Suprapubic skin (tissue), 4 donors: ENCODE results near the gene PNMA1.

Experiments used
- POLR2A ChIP-seq, 2 donors: fragments of 450-650 bp; IDR thresholded peaks; one replicate each; pipeline ENCODE4 v1.6.1; 2017; ENCODE audit warnings: antibody characterized with exemption in 2 of 2, mild to moderate bottlenecking in 2 of 2, moderate library complexity in 2 of 2
- POLR2AphosphoS5 ChIP-seq, 3 donors: sonication (generic); formaldehyde crosslinking; IDR thresholded peaks; one replicate each; pipeline ENCODE4 v1.6.1; 2017; ENCODE audit warnings: antibody characterized with exemption in 3 of 3
- TF ChIP-seq, protein P1 (sequence below), 2 donors: fragments of 200-600 bp in 1 of 2; fragments of 450-650 bp in 1 of 2; sonication (generic) in 1 of 2; IDR thresholded peaks; one replicate each; pipeline ENCODE4 v1.5.1; 2016 to 2019; ENCODE audit warnings: antibody characterized with exemption in 2 of 2, mild to moderate bottlenecking in 1 of 2, moderate library complexity in 1 of 2

DNA sequence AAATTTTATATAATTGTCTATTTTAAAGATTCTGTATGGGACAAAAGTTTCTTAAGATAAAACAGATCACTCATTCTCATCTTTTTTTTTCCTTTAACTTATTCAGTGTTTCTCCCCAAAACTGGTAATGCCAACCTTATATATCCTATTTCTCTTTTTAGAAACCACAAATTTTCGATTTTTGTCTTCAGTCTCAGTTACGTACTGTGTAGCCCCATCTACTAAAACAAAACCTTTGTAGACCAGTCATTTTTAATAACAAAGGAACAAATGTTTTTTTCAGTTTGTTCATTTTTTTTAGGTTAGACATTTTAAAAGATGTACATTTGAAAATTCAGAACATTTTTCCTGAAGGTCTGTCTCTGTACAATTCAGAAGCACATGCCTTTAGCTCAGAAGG, 18.2 kb downstream of the PNMA1 start:
- TF ChIP-seq, protein P1, sequence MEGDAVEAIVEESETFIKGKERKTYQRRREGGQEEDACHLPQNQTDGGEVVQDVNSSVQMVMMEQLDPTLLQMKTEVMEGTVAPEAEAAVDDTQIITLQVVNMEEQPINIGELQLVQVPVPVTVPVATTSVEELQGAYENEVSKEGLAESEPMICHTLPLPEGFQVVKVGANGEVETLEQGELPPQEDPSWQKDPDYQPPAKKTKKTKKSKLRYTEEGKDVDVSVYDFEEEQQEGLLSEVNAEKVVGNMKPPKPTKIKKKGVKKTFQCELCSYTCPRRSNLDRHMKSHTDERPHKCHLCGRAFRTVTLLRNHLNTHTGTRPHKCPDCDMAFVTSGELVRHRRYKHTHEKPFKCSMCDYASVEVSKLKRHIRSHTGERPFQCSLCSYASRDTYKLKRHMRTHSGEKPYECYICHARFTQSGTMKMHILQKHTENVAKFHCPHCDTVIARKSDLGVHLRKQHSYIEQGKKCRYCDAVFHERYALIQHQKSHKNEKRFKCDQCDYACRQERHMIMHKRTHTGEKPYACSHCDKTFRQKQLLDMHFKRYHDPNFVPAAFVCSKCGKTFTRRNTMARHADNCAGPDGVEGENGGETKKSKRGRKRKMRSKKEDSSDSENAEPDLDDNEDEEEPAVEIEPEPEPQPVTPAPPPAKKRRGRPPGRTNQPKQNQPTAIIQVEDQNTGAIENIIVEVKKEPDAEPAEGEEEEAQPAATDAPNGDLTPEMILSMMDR (IDR thresholded peaks at IDR 0.05) = no peak
- TF ChIP-seq POLR2AphosphoS5 (IDR thresholded peaks at IDR 0.05) (no peak), POLR2A (IDR thresholded peaks at IDR 0.05) (no peak)
